ENCODE results near the gene PPP1R16B. TPM values are rescaled to one million over a fixed set of nuclear protein-coding genes. Genes with fewer than 3 reads are reported as not detected.

Gene PPP1R16B
- 1 to 10 TPM; 2.1 to 6.3 TPM for total RNA-seq

GRCh38 chr20:38805502-38805957 lies at the start of gene PPP1R16B:
Gene PPP1R16B, plus strand, starts transcription at chr20:38805697. Its CDS starts 30,229 bp downstream, at chr20:38835926.

GRCh38 chr20:38926142-38926933 lies 120.8 kb downstream of the PPP1R16B start, which contains the start of gene FAM83D:
Gene FAM83D, plus strand, starts transcription at chr20:38926417. Its CDS starts 26 bp downstream, at chr20:38926443.

GRCh38 chr20:38962044-38962927 lies 156.8 kb downstream of the PPP1R16B start, which contains the start of gene DHX35:
Gene DHX35, plus strand, starts transcription at chr20:38962344. Its CDS starts 24 bp downstream, at chr20:38962368.

Small RNAs within 50 kb of the gene (small RNA-seq; reads per million reads assigned to genes)
- 0 reads per million in 2 donors for gene AL023803.1

Other genes starting within 250 kb of the PPP1R16B start
- gene ADIG, start 224.5 kb upstream of the PPP1R16B start, total RNA-seq, result not detected
- gene ARHGAP40, start 203.9 kb upstream of the PPP1R16B start, total RNA-seq, result not detected
- not detected for gene SLC32A1, start 81.2 kb upstream of the PPP1R16B start, total RNA-seq
- gene ACTR5, start 57.2 kb upstream of the PPP1R16B start, total RNA-seq, result 1 to 10 TPM; 5.5 to 9.0 TPM
- gene FAM83D, start 120.7 kb downstream of the PPP1R16B start, total RNA-seq, result 10 to 100 TPM; 13.8 to 42.3 TPM
- gene DHX35, start 156.6 kb downstream of the PPP1R16B start, total RNA-seq, result 10 to 100 TPM; 10.3 to 12.0 TPM